ENCODE measurements around the gene KIAA1671.

KIAA1671 gene

DNA sequence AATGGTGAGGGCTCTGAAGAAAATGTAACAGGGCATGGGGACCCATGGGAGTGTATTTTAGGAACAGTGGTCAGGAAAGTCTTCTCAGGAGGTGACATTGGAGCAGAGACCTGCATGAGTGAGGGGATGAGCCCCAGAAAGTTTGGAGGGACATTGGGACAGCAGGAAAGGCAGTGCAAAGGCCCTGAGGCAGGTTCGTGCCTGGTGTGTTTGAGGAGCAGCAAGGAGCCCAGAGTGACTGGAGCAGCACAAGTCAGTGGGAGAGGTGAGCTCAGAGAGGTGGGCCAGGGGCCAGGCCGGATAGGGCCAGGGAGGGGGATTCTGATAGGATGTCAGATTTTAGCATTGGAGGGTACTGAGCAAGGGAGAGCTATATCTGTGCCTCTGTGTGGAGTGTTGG is 167.1 kb downstream of the KIAA1671 start:
- Histone ChIP-seq H3K4me3 (ENCODE audit: low read length, poor library complexity, severe bottlenecking) (no peak overlapping the region), H3K9ac (ENCODE audit: low read depth, low read length, poor library complexity, severe bottlenecking) (no peak overlapping the region)

DNA sequence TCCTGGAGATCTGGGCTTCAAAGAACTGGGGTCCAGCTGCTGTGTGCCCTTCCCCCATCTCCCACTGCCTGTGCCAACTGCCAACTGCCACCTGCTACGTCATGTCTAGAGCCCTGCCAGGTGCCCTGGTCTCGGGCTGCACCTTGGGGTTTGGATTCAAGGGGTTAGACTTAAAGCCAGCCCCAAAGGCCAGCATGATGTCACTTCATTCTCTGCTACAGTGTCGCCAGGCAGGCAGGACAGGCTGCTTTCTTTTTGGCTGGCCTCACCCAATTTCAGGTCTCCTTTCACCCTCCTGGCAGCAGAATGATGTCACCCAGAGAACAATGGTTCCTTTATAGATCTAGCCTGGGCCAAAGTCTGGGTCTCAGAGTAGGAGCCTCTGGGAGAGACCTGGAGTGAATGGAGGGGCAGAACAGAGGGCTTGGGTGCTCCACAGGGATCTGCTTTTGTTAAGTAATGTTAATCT is 167.6 kb downstream of the KIAA1671 start:
- Histone ChIP-seq H3K36me3 (ENCODE audit: insufficient read depth, low read length) (no peaks in the 10 kb centered on the region), H3K79me2 (ENCODE audit: insufficient read depth, low read length) (no peaks in the 10 kb centered on the region), H4K20me1 (ENCODE audit: insufficient read depth, low read length, poor library complexity, severe bottlenecking) (no peaks in the 10 kb centered on the region), H3K9ac (ENCODE audit: low read depth, low read length, poor library complexity, severe bottlenecking) (no peak overlapping the region), H2AFZ (ENCODE audit: low read length) (no peak overlapping the region), H3K4me3 (ENCODE audit: low read length, poor library complexity, severe bottlenecking) (no peak overlapping the region), H3K4me1 (ENCODE audit: insufficient read depth, low read length, poor library complexity, severe bottlenecking) (no peaks in the 10 kb centered on the region), H3K9me2 (replicated peaks; ENCODE audit: low read depth, low read length) (no peaks in the 10 kb centered on the region), H3K4me2 (ENCODE audit: low read depth, low read length, poor library complexity, severe bottlenecking) (no peak overlapping the region), H3K9me3 (ENCODE audit: insufficient read depth, low read depth, low read length) (no peaks in the 10 kb centered on the region), H3F3A (ENCODE audit: low read depth) (no peaks in the 10 kb centered on the region), H3K27me3 (ENCODE audit: insufficient read depth, low read length, poor library complexity, severe bottlenecking) (no peaks in the 10 kb centered on the region)
- no peak for TF ChIP-seq EZH2phosphoT487 (IDR thresholded peaks at IDR 0.05; ENCODE audit: borderline replicate concordance)
- TF ChIP-seq, protein P1, sequence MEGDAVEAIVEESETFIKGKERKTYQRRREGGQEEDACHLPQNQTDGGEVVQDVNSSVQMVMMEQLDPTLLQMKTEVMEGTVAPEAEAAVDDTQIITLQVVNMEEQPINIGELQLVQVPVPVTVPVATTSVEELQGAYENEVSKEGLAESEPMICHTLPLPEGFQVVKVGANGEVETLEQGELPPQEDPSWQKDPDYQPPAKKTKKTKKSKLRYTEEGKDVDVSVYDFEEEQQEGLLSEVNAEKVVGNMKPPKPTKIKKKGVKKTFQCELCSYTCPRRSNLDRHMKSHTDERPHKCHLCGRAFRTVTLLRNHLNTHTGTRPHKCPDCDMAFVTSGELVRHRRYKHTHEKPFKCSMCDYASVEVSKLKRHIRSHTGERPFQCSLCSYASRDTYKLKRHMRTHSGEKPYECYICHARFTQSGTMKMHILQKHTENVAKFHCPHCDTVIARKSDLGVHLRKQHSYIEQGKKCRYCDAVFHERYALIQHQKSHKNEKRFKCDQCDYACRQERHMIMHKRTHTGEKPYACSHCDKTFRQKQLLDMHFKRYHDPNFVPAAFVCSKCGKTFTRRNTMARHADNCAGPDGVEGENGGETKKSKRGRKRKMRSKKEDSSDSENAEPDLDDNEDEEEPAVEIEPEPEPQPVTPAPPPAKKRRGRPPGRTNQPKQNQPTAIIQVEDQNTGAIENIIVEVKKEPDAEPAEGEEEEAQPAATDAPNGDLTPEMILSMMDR (conservative IDR thresholded peaks at IDR 0.05; ENCODE audit: low read length): no peak

More for the DNA sequence above, 167.1 kb downstream of the KIAA1671 start:
- Histone ChIP-seq H3K4me2 (ENCODE audit: low read depth, low read length, poor library complexity, severe bottlenecking) (no peak overlapping the region), H3K9me2 (replicated peaks; ENCODE audit: low read depth, low read length) (no peaks in the 10 kb centered on the region), H4K20me1 (ENCODE audit: insufficient read depth, low read length, poor library complexity, severe bottlenecking) (no peaks in the 10 kb centered on the region), H3K79me2 (ENCODE audit: insufficient read depth, low read length) (no peaks in the 10 kb centered on the region), H3K36me3 (ENCODE audit: insufficient read depth, low read length) (no peaks in the 10 kb centered on the region), H3K4me1 (ENCODE audit: insufficient read depth, low read length, poor library complexity, severe bottlenecking) (no peaks in the 10 kb centered on the region), H3F3A (ENCODE audit: low read depth) (no peaks in the 10 kb centered on the region), H3K27me3 (ENCODE audit: insufficient read depth, low read length, poor library complexity, severe bottlenecking) (no peaks in the 10 kb centered on the region), H3K9me3 (ENCODE audit: insufficient read depth, low read depth, low read length) (no peaks in the 10 kb centered on the region), H2AFZ (ENCODE audit: low read length) (no peak overlapping the region)
- TF ChIP-seq, protein P1 (conservative IDR thresholded peaks at IDR 0.05; ENCODE audit: low read length): no peak
- TF ChIP-seq EZH2phosphoT487 (IDR thresholded peaks at IDR 0.05; ENCODE audit: borderline replicate concordance): no peak

DNA sequence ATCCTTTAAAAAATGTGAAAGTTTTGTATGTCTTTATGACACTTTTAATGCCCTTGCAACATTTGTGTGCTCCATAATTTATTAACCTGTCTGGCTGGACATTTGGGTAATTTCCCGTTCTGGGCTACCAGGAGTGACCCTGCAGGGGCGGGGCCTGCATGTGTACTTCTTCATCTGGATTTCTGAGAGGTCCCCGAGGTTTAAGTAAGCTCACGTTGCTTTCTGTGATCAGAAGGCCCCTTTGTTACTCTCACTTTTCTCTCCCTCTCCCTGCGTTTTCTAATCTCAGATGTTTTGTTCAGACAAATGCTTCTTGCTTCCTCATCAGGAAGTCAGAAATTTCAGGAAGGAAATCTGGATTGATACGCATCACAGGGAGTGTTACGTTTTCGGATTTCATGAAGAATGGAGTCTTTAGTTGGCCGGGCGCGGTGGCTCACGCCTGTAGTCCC is 168.3 kb downstream of the KIAA1671 start:
- H3K4me3 ChIP-seq (ENCODE audit: low read length, poor library complexity, severe bottlenecking): no peak overlapping the region
- no peaks in the 10 kb centered on the region for H3F3A ChIP-seq (ENCODE audit: low read depth)
- H3K9me3 ChIP-seq (ENCODE audit: insufficient read depth, low read depth, low read length): no peaks in the 10 kb centered on the region
- H4K20me1 ChIP-seq (ENCODE audit: insufficient read depth, low read length, poor library complexity, severe bottlenecking): no peaks in the 10 kb centered on the region
- no peak for TF ChIP-seq EZH2phosphoT487 (IDR thresholded peaks at IDR 0.05; ENCODE audit: borderline replicate concordance)
- TF ChIP-seq, protein P1 (conservative IDR thresholded peaks at IDR 0.05; ENCODE audit: low read length): no peak
- no peaks in the 10 kb centered on the region for H3K9me2 ChIP-seq (replicated peaks; ENCODE audit: low read depth, low read length)
- H3K4me1 ChIP-seq (ENCODE audit: insufficient read depth, low read length, poor library complexity, severe bottlenecking): no peaks in the 10 kb centered on the region
- no peaks in the 10 kb centered on the region for H3K27me3 ChIP-seq (ENCODE audit: insufficient read depth, low read length, poor library complexity, severe bottlenecking)
- no peaks in the 10 kb centered on the region for H3K79me2 ChIP-seq (ENCODE audit: insufficient read depth, low read length)
- no peaks in the 10 kb centered on the region for H3K36me3 ChIP-seq (ENCODE audit: insufficient read depth, low read length)
- no peak overlapping the region for H3K4me2 ChIP-seq (ENCODE audit: low read depth, low read length, poor library complexity, severe bottlenecking)
- H3K9ac ChIP-seq (ENCODE audit: low read depth, low read length, poor library complexity, severe bottlenecking): no peak overlapping the region
- no peak overlapping the region for H2AFZ ChIP-seq (ENCODE audit: low read length)

All from Loucy (cell line).